HCT116 (cell line): Measurements from ENCODE around the gene HERC3. TPM values are rescaled to one million over a fixed set of nuclear protein-coding genes. Genes with fewer than 3 reads are reported as not detected.

Experiments
- ATAC-seq: fragments of 200-7000 bp; cut with Tn5 transposase; 2 replicates; pipeline ENCODE4 v1.9.1; 2020; ENCODE audit warnings: mild to moderate bottlenecking, moderate library complexity
- BruUV-seq: library from RNA; stranded (reverse); fragments of 400-500 nt; replicated peaks from 2 replicates; lab custom pipeline; 2021; lab: Mats Ljungman, UMichigan
- CTCF ChIA-PET: fragments of 300-600 bp; sonication (Branson Sonifier 250); formaldehyde crosslinking; loops from one replicate; lab custom pipeline; 2021; ENCODE audit warnings: antibody characterized with exemption; lab: Charles Lee
- POLR2A ChIA-PET: fragments of 300-600, 350-600 bp; sonication (Branson Sonifier 250); formaldehyde crosslinking; loops from one replicate; lab custom pipeline; 2021; ENCODE audit warnings: antibody characterized with exemption; lab: Charles Lee
- RAD21 ChIA-PET, 2 experiments: fragments of 300-600 bp; sonication (Branson Sonifier 250); formaldehyde crosslinking; loops; one replicate each; lab custom pipeline; 2023; ENCODE audit warnings: low total read pairs in 2 of 2; ENCODE audit not compliant: uncharacterized antibody in 2 of 2, unreplicated experiment in 2 of 2, low non-redundant PET in 1 of 2; lab: Charles Lee
- DNase-seq: peaks from one replicate; pipeline ENCODE4 v3.0.0-alpha.2; 2010; ENCODE audit warnings: low read depth, low spot score
- H2AFZ ChIP-seq: fragments of 200-600 bp; shearing (Covaris generic), sonication (generic); 2 replicates; pipeline ENCODE4 v1.6.1; 2017; ENCODE audit warnings: low read depth, mixed run types, mixed read lengths, antibody characterized with exemption, low read length; ENCODE audit not compliant: poor library complexity, severe bottlenecking
- H3K27ac ChIP-seq: 2 replicates; pipeline ENCODE4 v1.5.1; 2012; ENCODE audit warnings: low read depth, low read length
- H3K27me3 ChIP-seq: fragments of 200-600 bp; sonication (generic); 2 replicates; pipeline ENCODE4 v1.6.1; 2016; ENCODE audit warnings: mixed run types, low read length, mixed read lengths; ENCODE audit not compliant: insufficient read depth
- H3K36me3 ChIP-seq, 2 experiments: fragments of 200-500 bp in 1 of 2; fragments of 200-600 bp in 1 of 2; sonication (Bioruptor generic) in 1 of 2; sonication (generic) in 1 of 2; 2 replicates each; pipeline versions ENCODE4 v1.5.1 to v1.6.1; 2014 to 2016; ENCODE audit warnings: low read length in 2 of 2, inconsistent platforms in 1 of 2, mixed read lengths in 1 of 2, mixed run types in 1 of 2; ENCODE audit not compliant: insufficient read depth in 2 of 2, control insufficient read depth in 1 of 2
- H3K4me1 ChIP-seq, 2 experiments: fragments of 200-600 bp in 1 of 2; sonication (generic) in 1 of 2; 2 replicates each; pipeline versions ENCODE4 v1.5.1 to v1.6.1; 2012 to 2017; ENCODE audit warnings: low read length in 2 of 2, inconsistent platforms in 1 of 2, mild to moderate bottlenecking in 1 of 2, mixed read lengths in 1 of 2, mixed run types in 1 of 2, moderate library complexity in 1 of 2; ENCODE audit not compliant: insufficient read depth in 2 of 2, control insufficient read depth in 1 of 2
- H3K4me2 ChIP-seq: fragments of 200-600 bp; sonication (generic); 2 replicates; pipeline ENCODE4 v1.6.1; 2017; ENCODE audit warnings: mixed run types, low read length, mixed read lengths
- H3K4me3 ChIP-seq, 2 experiments: fragments of 200-600 bp in 1 of 2; sonication (generic) in 1 of 2; replicated peaks in 1 of 2; 2 replicates each; pipeline ENCODE4 v1.5.1; 2011 to 2016; ENCODE audit warnings: low read length in 2 of 2, control low read depth in 1 of 2, low read depth in 1 of 2, mild to moderate bottlenecking in 1 of 2, mixed read lengths in 1 of 2, mixed run types in 1 of 2
- H3K79me2 ChIP-seq: fragments of 200-600 bp; sonication (generic); 2 replicates; pipeline ENCODE4 v1.6.1; 2017; ENCODE audit warnings: mild to moderate bottlenecking, mixed run types, low read length, moderate library complexity, mixed read lengths; ENCODE audit not compliant: insufficient read depth
- H3K9ac ChIP-seq: fragments of 200-600 bp; sonication (generic); 2 replicates; pipeline ENCODE4 v1.6.1; 2016; ENCODE audit warnings: low read length, mixed read lengths
- H3K9me2 ChIP-seq: fragments of 200-600 bp; sonication (generic), shearing (Covaris generic); 2 replicates; pipeline ENCODE4 v1.6.1; 2017; ENCODE audit warnings: mixed run types, mild to moderate bottlenecking, moderate library complexity; ENCODE audit not compliant: insufficient read depth
- H3K9me3 ChIP-seq, 2 experiments: fragments of 200-500 bp in 1 of 2; fragments of 200-600 bp in 1 of 2; sonication (Bioruptor generic) in 1 of 2; sonication (generic) in 1 of 2; 2 replicates each; pipeline ENCODE4 v1.6.1; 2014 to 2017; ENCODE audit warnings: low read length in 2 of 2, mixed read lengths in 2 of 2, inconsistent platforms in 1 of 2, low read depth in 1 of 2, mild to moderate bottlenecking in 1 of 2, mixed run types in 1 of 2, moderate library complexity in 1 of 2; ENCODE audit not compliant: control insufficient read depth in 1 of 2, insufficient read depth in 1 of 2
- H4K20me1 ChIP-seq: fragments of 200-600 bp; sonication (generic), shearing (Covaris generic); 2 replicates; pipeline ENCODE4 v1.6.1; 2017; ENCODE audit warnings: mixed run types, mild to moderate bottlenecking, moderate library complexity; ENCODE audit not compliant: insufficient read depth
- CBX3 ChIP-seq: IDR thresholded peaks from 2 replicates; pipeline ENCODE4 v1.6.1; 2012; ENCODE audit warnings: low read depth
- EGR1 ChIP-seq: IDR thresholded peaks from 2 replicates; pipeline ENCODE4 v1.6.1; 2012; ENCODE audit warnings: low read depth
- ELF1 ChIP-seq: IDR thresholded peaks from 2 replicates; pipeline ENCODE4 v1.6.1; 2012; ENCODE audit warnings: low read depth, borderline replicate concordance
- EZH2 ChIP-seq: fragments of 200-600 bp; sonication (generic); IDR thresholded peaks from 2 replicates; pipeline ENCODE4 v1.6.1; 2017; ENCODE audit warnings: antibody characterized with exemption, mixed run types
- EZH2phosphoT487 ChIP-seq: fragments of 200-600 bp; IDR thresholded peaks from 2 replicates; pipeline ENCODE4 v1.6.1; 2018; ENCODE audit warnings: antibody characterized with exemption, borderline replicate concordance
- FOSL1 ChIP-seq: IDR thresholded peaks from 2 replicates; pipeline ENCODE4 v1.6.1; 2012; ENCODE audit warnings: low read depth
- JUND ChIP-seq: IDR thresholded peaks from 2 replicates; pipeline ENCODE4 v1.6.1; 2012
- POLR2A ChIP-seq: IDR thresholded peaks from 2 replicates; pipeline ENCODE4 v1.7.0; 2011; ENCODE audit warnings: borderline replicate concordance; ENCODE audit not compliant: insufficient read depth, insufficient read length; ENCODE audit errors: extremely low read depth
- POLR2AphosphoS5 ChIP-seq: IDR thresholded peaks from 2 replicates; pipeline ENCODE4 v1.6.1; 2011; ENCODE audit warnings: mild to moderate bottlenecking, low read depth, low read length, moderate library complexity
- RAD21 ChIP-seq: IDR thresholded peaks from 2 replicates; pipeline ENCODE4 v1.6.1; 2012; ENCODE audit warnings: low read depth, mild to moderate bottlenecking
- SRF ChIP-seq: IDR thresholded peaks from 2 replicates; pipeline ENCODE4 v1.6.1; 2012; ENCODE audit warnings: low read depth
- TCF7L2 ChIP-seq: IDR thresholded peaks from 2 replicates; pipeline ENCODE4 v1.7.0; 2011; ENCODE audit warnings: borderline replicate concordance, inconsistent platforms; ENCODE audit not compliant: insufficient read depth, insufficient read length; ENCODE audit errors: extremely low read depth
- YY1 ChIP-seq: IDR thresholded peaks from 2 replicates; pipeline ENCODE4 v1.6.1; 2011; ENCODE audit warnings: low read length, low read depth, moderate library complexity, mild to moderate bottlenecking; ENCODE audit not compliant: insufficient replicate concordance; ENCODE audit errors: extremely low read depth
- ZFX ChIP-seq: fragments of 450-650 bp; IDR thresholded peaks from 2 replicates; pipeline ENCODE4 v1.6.1; 2017
- ZNF274 ChIP-seq: fragments of 200-500 bp; sonication (Bioruptor generic); IDR thresholded peaks from 2 replicates; pipeline ENCODE4 v1.6.1; 2014; ENCODE audit warnings: mild to moderate bottlenecking, low read depth, low read length, inconsistent platforms
- intact Hi-C: fragments of 100-400 bp; cut with micrococcal nuclease; formaldehyde crosslinking; loops from 2 replicates; pipeline ENCODE4 v1.10.0; 2022
- total RNA-seq: library from RNA; stranded (reverse); gene quantifications from one replicate; pipeline ENCODE4 v1.2.1, GENCODE V29; 2021; ENCODE audit not compliant: unreplicated experiment
- TF ChIP-seq, protein P1 (sequence below): IDR thresholded peaks from 2 replicates; pipeline ENCODE4 v1.6.1; 2012
- TF ChIP-seq, protein P2 (sequence below): IDR thresholded peaks from 2 replicates; pipeline ENCODE4 v1.6.1; 2012
- TF ChIP-seq, protein P3 (sequence below): IDR thresholded peaks from 2 replicates; pipeline ENCODE4 v1.6.1; 2012; ENCODE audit warnings: low read depth
- TF ChIP-seq, protein P4 (sequence below), 3 experiments: fragments of 200-600 bp in 1 of 3; sonication (generic) in 1 of 3; IDR thresholded peaks in 2 of 3; conservative IDR thresholded peaks in 1 of 3; 2 replicates each; pipeline ENCODE4 v1.5.1; 2012 to 2017; ENCODE audit warnings: low read depth in 2 of 3, low read length in 2 of 3, antibody characterized with exemption in 1 of 3, borderline replicate concordance in 1 of 3, control low read depth in 1 of 3, mild to moderate bottlenecking in 1 of 3, mixed read lengths in 1 of 3, mixed run types in 1 of 3, moderate library complexity in 1 of 3; ENCODE audit not compliant: insufficient read depth in 1 of 3
- TF ChIP-seq, protein P5 (sequence below): IDR thresholded peaks from 2 replicates; pipeline ENCODE4 v1.6.1; 2011; ENCODE audit warnings: mild to moderate bottlenecking, low read length, moderate library complexity; ENCODE audit not compliant: insufficient replicate concordance; ENCODE audit errors: extremely low read depth

Gene HERC3
- total RNA-seq, 1 experiment from 2014 or later, result 10.8 TPM

DNA sequence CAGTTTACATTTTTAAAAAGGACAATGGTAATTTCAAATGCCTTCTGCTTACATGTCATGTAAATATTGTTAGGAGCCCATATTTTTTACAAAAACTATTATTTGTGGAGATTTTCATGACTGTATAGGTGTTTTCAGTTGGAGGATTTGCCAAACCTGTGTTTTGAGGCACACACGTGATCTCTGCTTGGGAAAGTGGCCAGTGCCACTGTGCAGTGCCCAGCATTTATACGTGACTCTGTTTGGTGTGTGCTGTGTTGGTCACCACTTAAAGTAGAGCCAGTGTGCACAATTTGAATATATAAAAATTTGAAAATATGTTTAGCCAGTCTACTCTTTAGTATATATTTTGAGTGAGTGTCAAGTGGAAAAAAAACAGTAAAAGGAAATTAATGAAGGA lies 132.1 kb downstream of the HERC3 start:
- Histone ChIP-seq H3K27ac (no peak overlapping the region), H3K79me2 (no peaks in the 10 kb centered on the region), H3K4me3 (no peak overlapping the region), H3K9me2 (no peaks in the 10 kb centered on the region), H3K9me3 (no peaks in the 10 kb centered on the region), H3K4me2 (no peak overlapping the region), H2AFZ (no peak overlapping the region), H3K36me3 (0 out of 4 replicates have a peak, but pooled peaks cover 0 to 3% of the 10 kb centered on the region in 2 experiments), H3K4me1 (no peaks in the 10 kb centered on the region)
- intact Hi-C loops, result no loop called here
- DNase-seq (no peak), ATAC-seq (no peak)
- CTCF ChIA-PET, result no interaction called here
- POLR2A ChIA-PET, result no interaction called here
- RAD21 ChIA-PET, result no interaction called here
- BruUV-seq, result no TSS peak
- TF ChIP-seq POLR2AphosphoS5, result no peak
- TF ChIP-seq, protein P1, sequence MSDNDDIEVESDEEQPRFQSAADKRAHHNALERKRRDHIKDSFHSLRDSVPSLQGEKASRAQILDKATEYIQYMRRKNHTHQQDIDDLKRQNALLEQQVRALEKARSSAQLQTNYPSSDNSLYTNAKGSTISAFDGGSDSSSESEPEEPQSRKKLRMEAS, result no peak
- TF ChIP-seq ZFX, result no peak
- TF ChIP-seq TCF7L2, result no peak
- TF ChIP-seq EZH2, result no peak
- no peak for TF ChIP-seq EGR1
- TF ChIP-seq SRF, result no peak
- no peak for TF ChIP-seq EZH2phosphoT487
- TF ChIP-seq POLR2A, result no peak
- TF ChIP-seq, protein P2, sequence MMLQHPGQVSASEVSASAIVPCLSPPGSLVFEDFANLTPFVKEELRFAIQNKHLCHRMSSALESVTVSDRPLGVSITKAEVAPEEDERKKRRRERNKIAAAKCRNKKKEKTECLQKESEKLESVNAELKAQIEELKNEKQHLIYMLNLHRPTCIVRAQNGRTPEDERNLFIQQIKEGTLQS, result no peak
- no peak for TF ChIP-seq ZNF274
- no peak for TF ChIP-seq FOSL1
- no peak for TF ChIP-seq CBX3
- TF ChIP-seq RAD21, result no peak
- no peak for TF ChIP-seq ELF1
- TF ChIP-seq, protein P3, sequence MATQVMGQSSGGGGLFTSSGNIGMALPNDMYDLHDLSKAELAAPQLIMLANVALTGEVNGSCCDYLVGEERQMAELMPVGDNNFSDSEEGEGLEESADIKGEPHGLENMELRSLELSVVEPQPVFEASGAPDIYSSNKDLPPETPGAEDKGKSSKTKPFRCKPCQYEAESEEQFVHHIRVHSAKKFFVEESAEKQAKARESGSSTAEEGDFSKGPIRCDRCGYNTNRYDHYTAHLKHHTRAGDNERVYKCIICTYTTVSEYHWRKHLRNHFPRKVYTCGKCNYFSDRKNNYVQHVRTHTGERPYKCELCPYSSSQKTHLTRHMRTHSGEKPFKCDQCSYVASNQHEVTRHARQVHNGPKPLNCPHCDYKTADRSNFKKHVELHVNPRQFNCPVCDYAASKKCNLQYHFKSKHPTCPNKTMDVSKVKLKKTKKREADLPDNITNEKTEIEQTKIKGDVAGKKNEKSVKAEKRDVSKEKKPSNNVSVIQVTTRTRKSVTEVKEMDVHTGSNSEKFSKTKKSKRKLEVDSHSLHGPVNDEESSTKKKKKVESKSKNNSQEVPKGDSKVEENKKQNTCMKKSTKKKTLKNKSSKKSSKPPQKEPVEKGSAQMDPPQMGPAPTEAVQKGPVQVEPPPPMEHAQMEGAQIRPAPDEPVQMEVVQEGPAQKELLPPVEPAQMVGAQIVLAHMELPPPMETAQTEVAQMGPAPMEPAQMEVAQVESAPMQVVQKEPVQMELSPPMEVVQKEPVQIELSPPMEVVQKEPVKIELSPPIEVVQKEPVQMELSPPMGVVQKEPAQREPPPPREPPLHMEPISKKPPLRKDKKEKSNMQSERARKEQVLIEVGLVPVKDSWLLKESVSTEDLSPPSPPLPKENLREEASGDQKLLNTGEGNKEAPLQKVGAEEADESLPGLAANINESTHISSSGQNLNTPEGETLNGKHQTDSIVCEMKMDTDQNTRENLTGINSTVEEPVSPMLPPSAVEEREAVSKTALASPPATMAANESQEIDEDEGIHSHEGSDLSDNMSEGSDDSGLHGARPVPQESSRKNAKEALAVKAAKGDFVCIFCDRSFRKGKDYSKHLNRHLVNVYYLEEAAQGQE, result no peak
- TF ChIP-seq, protein P4, sequence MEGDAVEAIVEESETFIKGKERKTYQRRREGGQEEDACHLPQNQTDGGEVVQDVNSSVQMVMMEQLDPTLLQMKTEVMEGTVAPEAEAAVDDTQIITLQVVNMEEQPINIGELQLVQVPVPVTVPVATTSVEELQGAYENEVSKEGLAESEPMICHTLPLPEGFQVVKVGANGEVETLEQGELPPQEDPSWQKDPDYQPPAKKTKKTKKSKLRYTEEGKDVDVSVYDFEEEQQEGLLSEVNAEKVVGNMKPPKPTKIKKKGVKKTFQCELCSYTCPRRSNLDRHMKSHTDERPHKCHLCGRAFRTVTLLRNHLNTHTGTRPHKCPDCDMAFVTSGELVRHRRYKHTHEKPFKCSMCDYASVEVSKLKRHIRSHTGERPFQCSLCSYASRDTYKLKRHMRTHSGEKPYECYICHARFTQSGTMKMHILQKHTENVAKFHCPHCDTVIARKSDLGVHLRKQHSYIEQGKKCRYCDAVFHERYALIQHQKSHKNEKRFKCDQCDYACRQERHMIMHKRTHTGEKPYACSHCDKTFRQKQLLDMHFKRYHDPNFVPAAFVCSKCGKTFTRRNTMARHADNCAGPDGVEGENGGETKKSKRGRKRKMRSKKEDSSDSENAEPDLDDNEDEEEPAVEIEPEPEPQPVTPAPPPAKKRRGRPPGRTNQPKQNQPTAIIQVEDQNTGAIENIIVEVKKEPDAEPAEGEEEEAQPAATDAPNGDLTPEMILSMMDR (IDR thresholded peaks at IDR 0.05 in 2 of 3, conservative IDR thresholded peaks at IDR 0.05 in 1 of 3; ENCODE audit: borderline replicate concordance in 1 of 3, insufficient read depth in 1 of 3, low read depth in 2 of 3, low read length in 2 of 3), result no peak
- TF ChIP-seq JUND, result no peak
- TF ChIP-seq, protein P5, sequence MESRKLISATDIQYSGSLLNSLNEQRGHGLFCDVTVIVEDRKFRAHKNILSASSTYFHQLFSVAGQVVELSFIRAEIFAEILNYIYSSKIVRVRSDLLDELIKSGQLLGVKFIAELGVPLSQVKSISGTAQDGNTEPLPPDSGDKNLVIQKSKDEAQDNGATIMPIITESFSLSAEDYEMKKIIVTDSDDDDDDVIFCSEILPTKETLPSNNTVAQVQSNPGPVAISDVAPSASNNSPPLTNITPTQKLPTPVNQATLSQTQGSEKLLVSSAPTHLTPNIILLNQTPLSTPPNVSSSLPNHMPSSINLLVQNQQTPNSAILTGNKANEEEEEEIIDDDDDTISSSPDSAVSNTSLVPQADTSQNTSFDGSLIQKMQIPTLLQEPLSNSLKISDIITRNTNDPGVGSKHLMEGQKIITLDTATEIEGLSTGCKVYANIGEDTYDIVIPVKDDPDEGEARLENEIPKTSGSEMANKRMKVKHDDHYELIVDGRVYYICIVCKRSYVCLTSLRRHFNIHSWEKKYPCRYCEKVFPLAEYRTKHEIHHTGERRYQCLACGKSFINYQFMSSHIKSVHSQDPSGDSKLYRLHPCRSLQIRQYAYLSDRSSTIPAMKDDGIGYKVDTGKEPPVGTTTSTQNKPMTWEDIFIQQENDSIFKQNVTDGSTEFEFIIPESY, result no peak
- no peak for TF ChIP-seq YY1
- TF ChIP-seq, all 23 proteins: peak for 0
- Histone ChIP-seq H4K20me1 (no peaks in the 10 kb centered on the region), H3K9ac (no peak overlapping the region), H3K27me3 (no peaks in the 10 kb centered on the region)
